Activated T-cell treated with anti-CD3 and anti-CD28 coated beads for 4 hours (primary cell): ENCODE measurements around the gene CST2.
"Not testable (repeated sequence)": the region's sequence is repeated elsewhere in the genome, so short reads cannot be mapped to it uniquely, and the experiment has no call there.

Experiments used
- DNase-seq: peaks from one replicate; pipeline ENCODE4 v3.0.0-alpha.2; 2020

The CST2 gene

GRCh38 chr20:23826541-23827021, at the start of gene CST2:
Gene CST2 (minus strand): TSS chr20:23826729. CDS start chr20:23826660, 69 bp downstream.
- DNase-seq: no peak

GRCh38 chr20:23875606-23876237, 49.2 kb upstream of the CST2 start:
- no peak for DNase-seq

GRCh38 chr20:23874747-23875146, 48.2 kb upstream of the CST2 start:
- DNase-seq: no peak

GRCh38 chr20:23873370-23874015, 47.0 kb upstream of the CST2 start:
- no peak for DNase-seq

GRCh38 chr20:23872065-23872464, 45.5 kb upstream of the CST2 start:
- no peak for DNase-seq

- no peak for DNase-seq
Measured at GRCh38 chr20:23870461-23870860, 43.9 kb upstream of the CST2 start.

- DNase-seq: no peak
Measured at GRCh38 chr20:23869520-23869919, 43.0 kb upstream of the CST2 start.

- DNase-seq: no peak
Measured at GRCh38 chr20:23868321-23868720, 41.8 kb upstream of the CST2 start.

- no peak for DNase-seq
Measured at GRCh38 chr20:23867152-23867776, 40.7 kb upstream of the CST2 start.

- DNase-seq: not testable (repeated sequence)
Measured at GRCh38 chr20:23860771-23861170, 34.2 kb upstream of the CST2 start.

- no peak for DNase-seq
Measured at GRCh38 chr20:23857962-23858595, 31.6 kb upstream of the CST2 start.

GRCh38 chr20:23856736-23857135, 30.2 kb upstream of the CST2 start:
- DNase-seq: no peak

GRCh38 chr20:23856226-23856625, 29.7 kb upstream of the CST2 start:
- DNase-seq: no peak

- no peak for DNase-seq
Measured at GRCh38 chr20:23841693-23842092, 15.2 kb upstream of the CST2 start.

GRCh38 chr20:23835716-23836115, 9.2 kb upstream of the CST2 start:
- no peak for DNase-seq

- no peak for DNase-seq
Measured at GRCh38 chr20:23832775-23833513, 6.4 kb upstream of the CST2 start.

GRCh38 chr20:23831961-23832360, 5.4 kb upstream of the CST2 start:
- DNase-seq: not testable (repeated sequence)

- no peak for DNase-seq
Measured at GRCh38 chr20:23823621-23824324, 2.8 kb downstream of the CST2 start.

GRCh38 chr20:23823111-23823510, 3.4 kb downstream of the CST2 start:
- no peak for DNase-seq

- DNase-seq: no peak
Measured at GRCh38 chr20:23820493-23820892, 6.0 kb downstream of the CST2 start.

- DNase-seq: not testable (repeated sequence)
Measured at GRCh38 chr20:23811559-23811958, 15.0 kb downstream of the CST2 start.

- not testable (repeated sequence) for DNase-seq
Measured at GRCh38 chr20:23810349-23810748, 16.2 kb downstream of the CST2 start.
